GM18861 (cell line): ENCODE data around the gene PSMC3IP.

Experiments
- ATAC-seq: cut with Tn5 transposase; IDR thresholded peaks from one replicate; pipeline ENCODE4 v1.9.1; 2021; ENCODE audit not compliant: unreplicated experiment

PSMC3IP gene

GRCh38 chr17:42586514-42587230 lies 9.1 kb upstream of the PSMC3IP start:
- ATAC-seq = peak; percentile 60

- ATAC-seq = no peak
These were observed 7.8 kb upstream of the PSMC3IP start for GRCh38 chr17:42585353-42585752.

- no peak for ATAC-seq
These were observed 7.4 kb upstream of the PSMC3IP start for GRCh38 chr17:42584880-42585279.

GRCh38 chr17:42581744-42582270 lies 4.3 kb upstream of the PSMC3IP start:
- ATAC-seq = no peak

- no peak for ATAC-seq
These were observed 2.4 kb upstream of the PSMC3IP start for GRCh38 chr17:42579794-42580551.

GRCh38 chr17:42578282-42578869 lies 847 bp upstream of the PSMC3IP start:
- ATAC-seq = no peak

GRCh38 chr17:42577140-42577531 lies 393 bp downstream of the PSMC3IP start:
- ATAC-seq = no peak

GRCh38 chr17:42574463-42574862 lies 3.1 kb downstream of the PSMC3IP start:
- ATAC-seq = no peak

- ATAC-seq = no peak
These were observed 4.4 kb downstream of the PSMC3IP start for GRCh38 chr17:42573095-42573494.

- ATAC-seq = no peak
These were observed 5.9 kb downstream of the PSMC3IP start for GRCh38 chr17:42571435-42572225.

GRCh38 chr17:42568341-42569111 lies 9.0 kb downstream of the PSMC3IP start:
- ATAC-seq = no peak

- peak; percentile 46 for ATAC-seq
These were observed 10.5 kb downstream of the PSMC3IP start, which contains the start of gene MLX for GRCh38 chr17:42566883-42567573. TSS of gene MLX (plus strand) at chr17:42567100. CDS start at chr17:42567125, 25 bp downstream.

GRCh38 chr17:42566215-42566882 lies 11.2 kb downstream of the PSMC3IP start:
- ATAC-seq = no peak

- no peak for ATAC-seq
These were observed 11.9 kb downstream of the PSMC3IP start for GRCh38 chr17:42565523-42566214.

GRCh38 chr17:42564815-42565522 lies 12.6 kb downstream of the PSMC3IP start:
- no peak for ATAC-seq

GRCh38 chr17:42563950-42564349 lies 13.6 kb downstream of the PSMC3IP start:
- no peak for ATAC-seq

GRCh38 chr17:42563543-42563942 lies 14.0 kb downstream of the PSMC3IP start:
- ATAC-seq = no peak

- ATAC-seq = no peak
These were observed 14.4 kb downstream of the PSMC3IP start for GRCh38 chr17:42563143-42563509.
